UCSD-AML1 (cell line): ENCODE measurements around the gene SOCS6.
"Not testable (repeated sequence)": the region's sequence is repeated elsewhere in the genome, so short reads cannot be mapped to it uniquely, and the experiment has no call there.

Experiments used
- DNase-seq: peaks from one replicate; lab custom pipeline; 2025; ENCODE audit not compliant: unreplicated experiment; lab: John Stamatoyannopoulos, UW

The SOCS6 gene

GRCh38 chr18:70288851-70289328 lies at the start of gene SOCS6:
Gene SOCS6 (plus strand): TSS chr18:70289045. CDS start chr18:70324669, 35,624 bp downstream.
- peak; percentile 72 for DNase-seq

- no peak for DNase-seq
These were observed 45.5 kb upstream of the SOCS6 start for GRCh38 chr18:70243131-70243929.

- DNase-seq, result no peak
These were observed 42.8 kb upstream of the SOCS6 start for GRCh38 chr18:70246061-70246466.

- DNase-seq, result no peak
These were observed 39.7 kb upstream of the SOCS6 start for GRCh38 chr18:70249118-70249517.

GRCh38 chr18:70249861-70250260 lies 39.0 kb upstream of the SOCS6 start:
- not testable (repeated sequence) for DNase-seq

GRCh38 chr18:70250781-70251180 lies 38.1 kb upstream of the SOCS6 start:
- no peak for DNase-seq

GRCh38 chr18:70256184-70256583 lies 32.7 kb upstream of the SOCS6 start:
- DNase-seq, result no peak

GRCh38 chr18:70256994-70257393 lies 31.9 kb upstream of the SOCS6 start:
- DNase-seq, result no peak

GRCh38 chr18:70258243-70258642 lies 30.6 kb upstream of the SOCS6 start:
- no peak for DNase-seq

GRCh38 chr18:70260683-70261082 lies 28.2 kb upstream of the SOCS6 start:
- DNase-seq, result no peak

- DNase-seq, result no peak
These were observed 27.6 kb upstream of the SOCS6 start for GRCh38 chr18:70261141-70261788.

GRCh38 chr18:70263336-70263735 lies 25.5 kb upstream of the SOCS6 start:
- no peak for DNase-seq

- no peak for DNase-seq
These were observed 17.1 kb upstream of the SOCS6 start for GRCh38 chr18:70271742-70272141.

GRCh38 chr18:70273021-70273420 lies 15.8 kb upstream of the SOCS6 start:
- no peak for DNase-seq

- no peak for DNase-seq
These were observed 12.2 kb upstream of the SOCS6 start for GRCh38 chr18:70276416-70277191.

- DNase-seq, result no peak
These were observed 9.4 kb upstream of the SOCS6 start for GRCh38 chr18:70279470-70279869.

- no peak for DNase-seq
These were observed 8.6 kb upstream of the SOCS6 start for GRCh38 chr18:70280007-70280925.

GRCh38 chr18:70284976-70285620 lies 3.7 kb upstream of the SOCS6 start:
- peak; percentile 5 for DNase-seq

GRCh38 chr18:70287731-70288130 lies 1.1 kb upstream of the SOCS6 start:
- DNase-seq, result no peak
